SK-N-SH (cell line): ENCODE measurements around the gene SLC9A8. TPM values are rescaled to one million over a fixed set of nuclear protein-coding genes. Genes with fewer than 3 reads are reported as not detected.

Experiments used
- CTCF ChIA-PET: fragments of 300-600, 350-600 bp; formaldehyde crosslinking; extraction: SDS; loops from one replicate; lab custom pipeline; 2021; lab: Yijun Ruan, JAX
- POLR2A ChIA-PET: fragments of 350-600 bp; sonication (Branson Sonifier 250); formaldehyde crosslinking; extraction: SDS; loops from one replicate; lab custom pipeline; 2020; ENCODE audit warnings: antibody characterized with exemption, inconsistent platforms; lab: Yijun Ruan, JAX
- DNase-seq: peaks from one replicate; pipeline ENCODE4 v3.0.0; 2012
- H2AFZ ChIP-seq: fragments of 200-600 bp; sonication (generic); 2 replicates; pipeline ENCODE4 v1.8.1; 2016; ENCODE audit warnings: antibody characterized with exemption, mild to moderate bottlenecking, low read depth
- H3F3A ChIP-seq: fragments of 200-600 bp; sonication (generic); replicated peaks from 2 replicates; pipeline ENCODE3; 2016; ENCODE audit warnings: antibody characterized with exemption, mild to moderate bottlenecking; ENCODE audit not compliant: insufficient read depth
- H3K27ac ChIP-seq, 2 experiments: fragments of 200-500 bp in 1 of 2; fragments of 200-600 bp in 1 of 2; sonication (Bioruptor generic) in 1 of 2; sonication (generic), shearing (Covaris generic) in 1 of 2; 2 replicates each; pipeline versions ENCODE4 v1.5.1 to v1.6.1; 2014 to 2016; ENCODE audit warnings: low read depth in 2 of 2, inconsistent platforms in 1 of 2, low read length in 1 of 2, mild to moderate bottlenecking in 1 of 2, mixed read lengths in 1 of 2
- H3K27me3 ChIP-seq: fragments of 200-600 bp; sonication (generic), shearing (Covaris generic); 2 replicates; pipeline ENCODE4 v1.6.1; 2016; ENCODE audit warnings: mixed run types; ENCODE audit not compliant: insufficient read depth
- H3K36me3 ChIP-seq, 2 experiments: fragments of 200-500 bp in 1 of 2; fragments of 200-600 bp in 1 of 2; sonication (Bioruptor generic) in 1 of 2; sonication (generic) in 1 of 2; replicated peaks in 1 of 2; 2 replicates each; pipeline versions ENCODE3 to v1.5.1; 2014 to 2016; ENCODE audit warnings: low read length in 1 of 2, mild to moderate bottlenecking in 1 of 2; ENCODE audit not compliant: insufficient read depth in 2 of 2, control insufficient read depth in 1 of 2
- H3K4me1 ChIP-seq, 2 experiments: fragments of 200-500 bp in 1 of 2; fragments of 200-600 bp in 1 of 2; sonication (Bioruptor generic) in 1 of 2; sonication (generic), shearing (Covaris generic) in 1 of 2; 2 replicates each; pipeline versions ENCODE4 v1.5.1 to v1.6.1; 2014 to 2016; ENCODE audit warnings: low read depth in 1 of 2, low read length in 1 of 2, mixed run types in 1 of 2; ENCODE audit not compliant: insufficient read depth in 2 of 2, control insufficient read depth in 1 of 2
- H3K4me2 ChIP-seq: fragments of 200-600 bp; sonication (generic), shearing (Covaris generic); 2 replicates; pipeline ENCODE4 v1.6.1; 2017; ENCODE audit warnings: mixed run types
- H3K4me3 ChIP-seq, 2 experiments: fragments of 200-500 bp in 1 of 2; fragments of 200-600 bp in 1 of 2; sonication (Bioruptor generic) in 1 of 2; sonication (generic), shearing (Covaris generic) in 1 of 2; 2 replicates each; pipeline versions ENCODE4 v1.5.1 to v1.8.1; 2014 to 2016; ENCODE audit warnings: low read depth in 2 of 2, inconsistent platforms in 1 of 2, low read length in 1 of 2, mild to moderate bottlenecking in 1 of 2, mixed read lengths in 1 of 2, moderate library complexity in 1 of 2
- H3K79me2 ChIP-seq: fragments of 200-600 bp; sonication (generic); 2 replicates; pipeline ENCODE4 v1.8.1; 2017; ENCODE audit warnings: mild to moderate bottlenecking; ENCODE audit not compliant: insufficient read depth
- H3K9ac ChIP-seq: fragments of 200-600 bp; sonication (generic); 2 replicates; pipeline ENCODE4 v1.6.1; 2017; ENCODE audit warnings: mixed run types
- H3K9me2 ChIP-seq: fragments of 200-600 bp; sonication (generic); 2 replicates; pipeline ENCODE4 v1.6.1; 2017; ENCODE audit warnings: mixed run types
- H3K9me3 ChIP-seq: fragments of 200-600 bp; sonication (generic); 2 replicates; pipeline ENCODE4 v1.6.1; 2017; ENCODE audit warnings: mixed run types, mild to moderate bottlenecking, moderate library complexity
- H4K20me1 ChIP-seq: fragments of 200-600 bp; sonication (generic); 2 replicates; pipeline ENCODE4 v1.6.1; 2017; ENCODE audit warnings: mild to moderate bottlenecking, mixed run types; ENCODE audit not compliant: insufficient read depth
- CHD2 ChIP-seq: fragments of 150-350 bp; IDR thresholded peaks from 2 replicates; pipeline ENCODE4 v1.6.1; 2018; ENCODE audit warnings: low read length; ENCODE audit not compliant: partially characterized antibody
- ELF1 ChIP-seq: IDR thresholded peaks from 2 replicates; pipeline ENCODE4 v1.4.0; 2012
- FOSL2 ChIP-seq: IDR thresholded peaks from 2 replicates; pipeline ENCODE4 v1.4.0; 2012; ENCODE audit warnings: low read depth, mild to moderate bottlenecking, moderate library complexity, borderline replicate concordance
- FOXJ3 ChIP-seq: sonication (generic); formaldehyde crosslinking; IDR thresholded peaks from 2 replicates; pipeline ENCODE4 v1.5.1; 2020; ENCODE audit warnings: mild to moderate bottlenecking, missing genetic modification reagents
- GABPA ChIP-seq: IDR thresholded peaks from 2 replicates; pipeline ENCODE4 v1.4.0; 2012; ENCODE audit warnings: low read depth, mild to moderate bottlenecking
- MEF2A ChIP-seq: IDR thresholded peaks from 2 replicates; pipeline ENCODE4 v1.4.0; 2012; ENCODE audit warnings: low read depth, borderline replicate concordance
- MXI1 ChIP-seq: IDR thresholded peaks from 2 replicates; pipeline ENCODE4 v1.6.1; 2012; ENCODE audit warnings: mild to moderate bottlenecking, low read depth, low read length, improper control_type of control experiment
- NFIC ChIP-seq: IDR thresholded peaks from 2 replicates; pipeline ENCODE4 v1.4.0; 2012; ENCODE audit warnings: borderline replicate concordance
- POLR2AphosphoS5 ChIP-seq: IDR thresholded peaks from 2 replicates; pipeline ENCODE4 v1.6.1; 2012; ENCODE audit warnings: low read depth, low read length
- RFX5 ChIP-seq: IDR thresholded peaks from 2 replicates; pipeline ENCODE4 v1.6.1; 2012; ENCODE audit warnings: mild to moderate bottlenecking, improper control_type of control experiment, low read length
- RXRA ChIP-seq: IDR thresholded peaks from 2 replicates; pipeline ENCODE4 v1.4.0; 2012; ENCODE audit warnings: low read depth, mild to moderate bottlenecking, borderline replicate concordance
- SIN3A ChIP-seq: IDR thresholded peaks from 2 replicates; pipeline ENCODE4 v1.6.1; 2012; ENCODE audit warnings: low read depth, mild to moderate bottlenecking, low read length, moderate library complexity, borderline replicate concordance
- SMC3 ChIP-seq: IDR thresholded peaks from 2 replicates; pipeline ENCODE4 v1.6.1; 2012; ENCODE audit warnings: low read depth, low read length, improper control_type of control experiment
- TCF12 ChIP-seq: IDR thresholded peaks from 2 replicates; pipeline ENCODE4 v1.4.0; 2012
- TEAD4 ChIP-seq: IDR thresholded peaks from 2 replicates; pipeline ENCODE4 v1.4.0; 2012; ENCODE audit warnings: mild to moderate bottlenecking, borderline replicate concordance; ENCODE audit not compliant: insufficient read depth
- YY1 ChIP-seq: IDR thresholded peaks from 2 replicates; pipeline ENCODE4 v1.4.0; 2012; ENCODE audit warnings: low read depth, mild to moderate bottlenecking
- WGBS: methylation state at CpG from one replicate; pipeline ENCODE4 v1.1.6; 2017; ENCODE audit warnings: low lambda C conversion rate; 5-methylcytosine and 5-hydroxymethylcytosine counted together
- polyA plus RNA-seq, 3 experiments: library from polyadenylated mRNA; depleted of rRNA; stranded (reverse); fragments of >200 nt; gene quantifications; 2 replicates each; pipeline ENCODE4 v1.2.3, GENCODE V29; 2012
- TF ChIP-seq, protein P1 (sequence below): IDR thresholded peaks from 2 replicates; pipeline ENCODE4 v1.4.0; 2012; ENCODE audit warnings: low read depth, borderline replicate concordance
- TF ChIP-seq, protein P2 (sequence below): fragments of 150-350 bp; IDR thresholded peaks from 2 replicates; pipeline ENCODE4 v1.6.1; 2017; ENCODE audit warnings: antibody characterized with exemption, low read length, low read depth, borderline replicate concordance
- TF ChIP-seq, protein P3 (sequence below): IDR thresholded peaks from 2 replicates; pipeline ENCODE4; 2012
- TF ChIP-seq, protein P4 (sequence below): IDR thresholded peaks from 2 replicates; pipeline ENCODE4 v1.4.0; 2012; ENCODE audit warnings: low read depth

Gene SLC9A8
- polyA plus RNA-seq, 1 of the 3 experiments (the other 2 are of a cell fraction): 3.4 TPM

DNA sequence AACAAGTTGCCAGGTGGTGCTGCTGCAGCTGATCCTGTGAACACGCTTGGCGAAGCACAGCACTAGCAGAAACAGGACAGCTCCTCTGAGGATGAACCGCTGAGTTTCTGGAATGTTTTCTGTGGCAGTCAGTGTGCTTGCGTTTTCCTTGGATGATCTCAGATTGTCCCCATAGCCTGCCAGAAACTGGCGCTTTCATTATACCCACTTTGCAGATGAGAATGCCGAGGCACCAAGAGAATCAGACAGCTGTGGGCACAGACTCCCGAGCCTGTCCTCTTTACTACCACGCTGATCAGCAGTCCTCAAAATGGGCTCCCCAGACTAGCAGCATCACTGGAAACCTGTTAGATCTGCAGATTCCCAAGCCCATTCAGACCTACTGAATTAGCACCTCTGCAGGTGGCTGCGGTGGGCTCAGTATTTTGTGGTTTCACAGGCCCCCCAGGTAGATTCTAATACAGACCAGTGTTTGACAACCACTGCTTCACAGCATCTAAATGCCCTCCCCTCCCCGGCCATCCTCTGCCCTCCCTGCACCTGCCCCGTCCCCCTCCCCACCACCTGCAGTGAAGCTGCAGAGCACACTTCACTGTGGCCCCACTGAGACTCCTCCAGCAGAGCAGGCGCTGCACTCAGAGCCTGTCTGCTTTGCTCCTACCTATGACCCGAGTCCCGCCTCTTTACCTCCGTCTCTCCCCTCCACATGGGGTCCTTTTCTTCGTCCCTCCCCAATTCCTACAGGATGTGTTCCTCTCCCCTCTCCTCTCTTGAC lies 73.1 kb downstream of the SLC9A8 start:
- H3F3A ChIP-seq: peaks cover 5% of the 10 kb centered on the region
- no peak overlapping the region for H2AFZ ChIP-seq
- peaks cover 0 to 3% of the 10 kb centered on the region in 2 experiments; a peak in 1 of 4 replicates for H3K4me1 ChIP-seq
- WGBS: 95% methylated on average over 13 of the region's 16 CpGs
- H4K20me1 ChIP-seq: 0 out of 2 replicates have a peak, but pooled peaks cover 5% of the 10 kb centered on the region
- H3K4me3 ChIP-seq: no peak overlapping the region
- no peaks in the 10 kb centered on the region for H3K79me2 ChIP-seq
- H3K4me2 ChIP-seq: no peak overlapping the region
- ChIA-PET POLR2A (no interaction called here), CTCF (interaction anchor here (0.9 to 9.6 kb wide), 6 partner anchors 19 to 344 kb away, joined by 3 to 131 read pairs (median 18); no protein-coding TSS in a partner anchor)
- H3K27me3 ChIP-seq: no peaks in the 10 kb centered on the region
- no peak overlapping the region for H3K27ac ChIP-seq
- H3K9ac ChIP-seq: no peak overlapping the region
- H3K9me3 ChIP-seq: no peaks in the 10 kb centered on the region
- H3K36me3 ChIP-seq: peaks cover 0 to 32% of the 10 kb centered on the region in 2 experiments
- H3K9me2 ChIP-seq: no peaks in the 10 kb centered on the region
- DNase-seq: no peak
- no peak for TF ChIP-seq CHD2
- TF ChIP-seq GABPA: no peak
- no peak for TF ChIP-seq FOXJ3 (CRISPR knock-in tag)
- no peak for TF ChIP-seq POLR2AphosphoS5
- TF ChIP-seq TCF12: no peak
- TF ChIP-seq SIN3A: no peak
- TF ChIP-seq RFX5: no peak
- TF ChIP-seq FOSL2: no peak
- no peak for TF ChIP-seq ELF1
- TF ChIP-seq NFIC: no peak
- TF ChIP-seq, protein P1, sequence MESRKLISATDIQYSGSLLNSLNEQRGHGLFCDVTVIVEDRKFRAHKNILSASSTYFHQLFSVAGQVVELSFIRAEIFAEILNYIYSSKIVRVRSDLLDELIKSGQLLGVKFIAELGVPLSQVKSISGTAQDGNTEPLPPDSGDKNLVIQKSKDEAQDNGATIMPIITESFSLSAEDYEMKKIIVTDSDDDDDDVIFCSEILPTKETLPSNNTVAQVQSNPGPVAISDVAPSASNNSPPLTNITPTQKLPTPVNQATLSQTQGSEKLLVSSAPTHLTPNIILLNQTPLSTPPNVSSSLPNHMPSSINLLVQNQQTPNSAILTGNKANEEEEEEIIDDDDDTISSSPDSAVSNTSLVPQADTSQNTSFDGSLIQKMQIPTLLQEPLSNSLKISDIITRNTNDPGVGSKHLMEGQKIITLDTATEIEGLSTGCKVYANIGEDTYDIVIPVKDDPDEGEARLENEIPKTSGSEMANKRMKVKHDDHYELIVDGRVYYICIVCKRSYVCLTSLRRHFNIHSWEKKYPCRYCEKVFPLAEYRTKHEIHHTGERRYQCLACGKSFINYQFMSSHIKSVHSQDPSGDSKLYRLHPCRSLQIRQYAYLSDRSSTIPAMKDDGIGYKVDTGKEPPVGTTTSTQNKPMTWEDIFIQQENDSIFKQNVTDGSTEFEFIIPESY: no peak

DNA sequence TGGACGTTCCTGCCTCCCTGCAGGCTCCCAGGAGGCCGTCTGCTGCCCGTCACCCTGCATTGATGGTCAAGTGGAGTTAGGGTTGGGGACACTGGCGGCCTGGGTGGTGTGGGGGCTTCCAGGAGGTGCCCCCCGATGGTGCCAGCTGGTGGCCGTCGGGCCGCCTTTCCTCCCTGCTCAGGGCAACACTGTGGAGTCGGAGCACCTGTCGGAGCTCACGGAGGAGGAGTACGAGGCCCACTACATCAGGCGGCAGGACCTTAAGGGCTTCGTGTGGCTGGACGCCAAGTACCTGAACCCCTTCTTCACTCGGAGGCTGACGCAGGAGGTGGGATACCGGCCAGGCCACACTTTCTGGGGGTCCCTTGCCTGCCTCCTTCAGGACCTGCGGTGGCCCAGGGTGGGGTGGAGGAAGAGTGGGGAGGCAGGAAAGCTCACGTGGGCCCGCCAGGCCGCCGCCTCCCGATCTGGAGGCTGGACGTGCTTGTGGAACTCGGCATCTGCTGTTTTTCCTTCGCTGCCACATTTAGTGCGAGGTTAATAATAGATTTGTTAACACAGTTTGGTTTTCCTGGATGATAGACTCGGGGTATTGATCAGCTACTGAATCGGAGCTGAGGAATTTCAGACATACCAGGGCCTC lies 74.1 kb downstream of the SLC9A8 start:
- WGBS: 85% methylated on average over 17 of the region's 30 CpGs
- H3F3A ChIP-seq: peaks cover 5% of the 10 kb centered on the region
- TF ChIP-seq, protein P2, sequence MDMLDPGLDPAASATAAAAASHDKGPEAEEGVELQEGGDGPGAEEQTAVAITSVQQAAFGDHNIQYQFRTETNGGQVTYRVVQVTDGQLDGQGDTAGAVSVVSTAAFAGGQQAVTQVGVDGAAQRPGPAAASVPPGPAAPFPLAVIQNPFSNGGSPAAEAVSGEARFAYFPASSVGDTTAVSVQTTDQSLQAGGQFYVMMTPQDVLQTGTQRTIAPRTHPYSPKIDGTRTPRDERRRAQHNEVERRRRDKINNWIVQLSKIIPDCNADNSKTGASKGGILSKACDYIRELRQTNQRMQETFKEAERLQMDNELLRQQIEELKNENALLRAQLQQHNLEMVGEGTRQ: no peak
- TF ChIP-seq FOXJ3 (CRISPR knock-in tag) (no peak), TCF12 (no peak), TEAD4 (no peak), SMC3 (no peak), MXI1 (no peak), MEF2A (no peak), RXRA (no peak), GABPA (no peak), YY1 (no peak), ELF1 (no peak)
- TF ChIP-seq, protein P1: no peak
- TF ChIP-seq, protein P3, sequence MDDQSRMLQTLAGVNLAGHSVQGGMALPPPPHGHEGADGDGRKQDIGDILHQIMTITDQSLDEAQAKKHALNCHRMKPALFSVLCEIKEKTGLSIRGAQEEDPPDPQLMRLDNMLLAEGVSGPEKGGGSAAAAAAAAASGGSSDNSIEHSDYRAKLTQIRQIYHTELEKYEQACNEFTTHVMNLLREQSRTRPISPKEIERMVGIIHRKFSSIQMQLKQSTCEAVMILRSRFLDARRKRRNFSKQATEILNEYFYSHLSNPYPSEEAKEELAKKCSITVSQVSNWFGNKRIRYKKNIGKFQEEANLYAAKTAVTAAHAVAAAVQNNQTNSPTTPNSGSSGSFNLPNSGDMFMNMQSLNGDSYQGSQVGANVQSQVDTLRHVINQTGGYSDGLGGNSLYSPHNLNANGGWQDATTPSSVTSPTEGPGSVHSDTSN: no peak
- TF ChIP-seq, protein P4, sequence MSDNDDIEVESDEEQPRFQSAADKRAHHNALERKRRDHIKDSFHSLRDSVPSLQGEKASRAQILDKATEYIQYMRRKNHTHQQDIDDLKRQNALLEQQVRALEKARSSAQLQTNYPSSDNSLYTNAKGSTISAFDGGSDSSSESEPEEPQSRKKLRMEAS: no peak
- no peak for DNase-seq
- H3K27me3 ChIP-seq: no peaks in the 10 kb centered on the region
- no peak overlapping the region for H3K4me2 ChIP-seq
- H4K20me1 ChIP-seq: 0 out of 2 replicates have a peak, but pooled peaks cover 5% of the 10 kb centered on the region
- ChIA-PET CTCF (interaction anchor here (0.9 to 9.6 kb wide), 12 partner anchors 9 to 669 kb away, joined by 3 to 131 read pairs (median 11); no protein-coding TSS in a partner anchor), POLR2A (no interaction called here)
- no peaks in the 10 kb centered on the region for H3K9me3 ChIP-seq
- peaks cover 0 to 3% of the 10 kb centered on the region in 2 experiments; a peak in 1 of 4 replicates for H3K4me1 ChIP-seq
- H3K27ac ChIP-seq: no peak overlapping the region
- no peak overlapping the region for H3K9ac ChIP-seq
- no peak overlapping the region for H3K4me3 ChIP-seq
- no peaks in the 10 kb centered on the region for H3K9me2 ChIP-seq
- no peak overlapping the region for H2AFZ ChIP-seq
- H3K79me2 ChIP-seq: no peaks in the 10 kb centered on the region
- H3K36me3 ChIP-seq: peaks cover 0 to 27% of the 10 kb centered on the region in 2 experiments
